Panc1 (cell line): ENCODE results near the gene RALGPS2. TPM values are rescaled to one million over a fixed set of nuclear protein-coding genes. Genes with fewer than 3 reads are reported as not detected.

Experiments used
- ATAC-seq: fragments of 200-7000 bp; cut with Tn5 transposase; 2 replicates; pipeline ENCODE4 v1.9.1; 2020; ENCODE audit warnings: mild to moderate bottlenecking, moderate library complexity
- BruUV-seq: library from RNA; stranded (reverse); fragments of 400-500 nt; replicated peaks from 2 replicates; lab custom pipeline; 2021; lab: Mats Ljungman, UMichigan
- CTCF ChIA-PET: fragments of 300-600 bp; sonication (Branson Sonifier 250); formaldehyde crosslinking; loops from one replicate; lab custom pipeline; 2022; ENCODE audit warnings: antibody characterized with exemption; lab: Charles Lee
- POLR2A ChIA-PET: fragments of 300-600 bp; sonication (Branson Sonifier 250); formaldehyde crosslinking; loops from one replicate; lab custom pipeline; 2022; ENCODE audit warnings: antibody characterized with exemption; lab: Charles Lee
- DNase-seq: peaks from one replicate; pipeline ENCODE4 v3.0.0-alpha.2; 2010; ENCODE audit warnings: low read depth, low spot score
- H3K27ac ChIP-seq: 2 replicates; pipeline ENCODE4 v1.5.1; 2011; ENCODE audit warnings: mild to moderate bottlenecking, low read length, inconsistent platforms
- H3K27me3 ChIP-seq: fragments of 200-500 bp; sonication (Bioruptor generic); 2 replicates; pipeline ENCODE4 v1.6.0; 2014; ENCODE audit warnings: low read length, inconsistent platforms; ENCODE audit not compliant: control insufficient read depth, insufficient read depth
- H3K36me3 ChIP-seq: fragments of 200-500 bp; sonication (Bioruptor generic); 2 replicates; pipeline ENCODE4 v1.5.1; 2014; ENCODE audit warnings: inconsistent platforms, mild to moderate bottlenecking, low read length, moderate library complexity; ENCODE audit not compliant: control insufficient read depth, insufficient read depth
- H3K4me1 ChIP-seq: 2 replicates; pipeline ENCODE4 v1.5.1; 2011; ENCODE audit warnings: inconsistent platforms, mild to moderate bottlenecking, low read length, moderate library complexity; ENCODE audit not compliant: control insufficient read depth, insufficient read depth
- H3K4me3 ChIP-seq, 2 experiments: 2 replicates each; pipeline ENCODE4 v1.5.1; 2011 to 2012; ENCODE audit warnings: low read depth in 2 of 2, low read length in 2 of 2, mild to moderate bottlenecking in 2 of 2, inconsistent platforms in 1 of 2, moderate library complexity in 1 of 2
- H3K9me3 ChIP-seq: fragments of 200-500 bp; sonication (Bioruptor generic); 2 replicates; pipeline ENCODE4 v1.5.1; 2014; ENCODE audit warnings: low read depth, mild to moderate bottlenecking, inconsistent platforms, low read length, moderate library complexity; ENCODE audit not compliant: control insufficient read depth, insufficient read depth
- CTCF ChIP-seq: fragments of 450-650 bp; IDR thresholded peaks from 2 replicates; pipeline ENCODE4 v1.5.1; 2017; ENCODE audit warnings: mild to moderate bottlenecking
- POLR2AphosphoS5 ChIP-seq: IDR thresholded peaks from 2 replicates; pipeline ENCODE4 v1.6.1; 2012; ENCODE audit warnings: mild to moderate bottlenecking, low read depth, low read length, moderate library complexity
- REST ChIP-seq, 2 experiments: IDR thresholded peaks; 2 replicates each; pipeline ENCODE4 v1.6.1; 2011 to 2012; ENCODE audit warnings: low read depth in 2 of 2, control low read depth in 1 of 2, low read length in 1 of 2, mild to moderate bottlenecking in 1 of 2, moderate library complexity in 1 of 2; ENCODE audit not compliant: insufficient read depth in 1 of 2
- SIN3A ChIP-seq: IDR thresholded peaks from 2 replicates; pipeline ENCODE4 v1.6.1; 2012; ENCODE audit warnings: low read depth, mild to moderate bottlenecking, low read length, moderate library complexity, borderline replicate concordance; ENCODE audit not compliant: insufficient read depth
- TCF7L2 ChIP-seq: IDR thresholded peaks from 2 replicates; pipeline ENCODE4 v1.6.1; 2011; ENCODE audit warnings: mild to moderate bottlenecking, low read depth, low read length, inconsistent platforms
- in situ Hi-C: cut with HindIII; loops from 2 replicates; pipeline ENCODE4 v1.10.0; 2016; ENCODE audit warnings: low sequenced_read_pairs, low pct_unique_long_range_greater_than_20kb
- intact Hi-C: fragments of 100-400 bp; cut with micrococcal nuclease; formaldehyde crosslinking; loops from one replicate; pipeline ENCODE4 v1.10.0; 2022; ENCODE audit not compliant: unreplicated experiment
- total RNA-seq: library from RNA; stranded (reverse); gene quantifications from one replicate; pipeline ENCODE4 v1.2.1, GENCODE V29; 2021; ENCODE audit not compliant: unreplicated experiment

RALGPS2 gene
- total RNA-seq, 1 experiment from 2014 or later, result 5.4 TPM

GRCh38 chr1:178938959-178939317 is 213.9 kb downstream of the RALGPS2 start:
- Histone ChIP-seq H3K4me3 (no peak overlapping the region), H3K4me1 (no peaks in the 10 kb centered on the region), H3K27ac (no peak overlapping the region), H3K9me3 (no peaks in the 10 kb centered on the region), H3K27me3 (no peaks in the 10 kb centered on the region), H3K36me3 (no peaks in the 10 kb centered on the region)
- no TSS peak for BruUV-seq
- DNase-seq (no peak), ATAC-seq (no peak)
- intact Hi-C loops, result no loop called here
- in situ Hi-C loops, result no loop called here
- ChIA-PET CTCF (no interaction called here), POLR2A (no interaction called here)
- TF ChIP-seq SIN3A (no peak), TCF7L2 (no peak), REST (IDR thresholded peaks at IDR 0.05; ENCODE audit: insufficient read depth in 1 of 2, low read depth in 2 of 2, low read length in 1 of 2) (no peak), POLR2AphosphoS5 (no peak), CTCF (no peak)

DNA sequence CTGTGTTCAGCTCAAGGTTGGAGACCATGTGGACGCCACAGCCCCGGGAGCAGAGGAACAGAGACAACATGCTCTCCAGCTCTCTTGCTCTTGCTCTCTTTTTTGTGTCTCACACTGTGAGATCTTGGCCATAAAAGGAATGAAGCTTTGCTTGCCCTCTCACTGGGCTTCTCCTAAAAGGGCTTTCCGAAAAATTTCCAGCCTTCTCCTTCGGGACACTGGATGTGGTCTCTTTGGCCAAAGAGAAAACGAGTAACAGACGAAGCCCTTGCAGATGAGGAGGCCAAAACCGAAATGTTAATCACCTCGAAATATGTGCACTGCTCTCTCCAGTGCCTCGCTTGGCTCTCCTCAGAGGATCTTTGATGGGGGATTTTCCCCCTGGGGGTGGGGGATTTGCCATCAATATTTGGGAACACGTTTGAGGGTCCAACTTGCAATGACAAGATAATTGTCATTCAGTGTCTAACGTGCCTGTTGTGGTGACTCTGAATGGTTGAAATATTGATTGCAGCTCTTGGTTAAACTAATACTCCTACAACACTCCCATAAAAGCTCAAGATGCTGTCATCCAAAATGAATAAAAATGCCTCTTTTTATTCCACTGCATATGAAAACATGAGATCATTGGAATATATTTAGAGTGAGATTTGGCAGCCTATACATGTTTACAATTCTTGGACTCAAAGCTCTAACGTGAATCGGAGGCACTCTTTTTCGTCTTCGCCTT is 214.5 kb downstream of the RALGPS2 start:
- Histone ChIP-seq H3K27me3 (no peaks in the 10 kb centered on the region), H3K9me3 (no peaks in the 10 kb centered on the region), H3K4me3 (no peak overlapping the region), H3K4me1 (no peaks in the 10 kb centered on the region), H3K27ac (no peak overlapping the region), H3K36me3 (no peaks in the 10 kb centered on the region)
- intact Hi-C loops, result no loop called here
- BruUV-seq, result no TSS peak
- TF ChIP-seq TCF7L2 (no peak), SIN3A (no peak), REST (IDR thresholded peaks at IDR 0.05; ENCODE audit: insufficient read depth in 1 of 2, low read depth in 2 of 2, low read length in 1 of 2) (no peak), POLR2AphosphoS5 (no peak), CTCF (no peak)
- DNase-seq (no peak), ATAC-seq (no peak)
- in situ Hi-C loops, result no loop called here
- POLR2A ChIA-PET, result no interaction called here
- CTCF ChIA-PET, result no interaction called here
